Suprapubic skin (tissue), 4 donors: ENCODE measurements around the gene ZBTB22. TPM values are rescaled to one million over a fixed set of nuclear protein-coding genes. Genes with fewer than 3 reads are reported as not detected.

ENCODE experiments used
- DNase-seq, 2 donors: peaks; one replicate each; pipeline ENCODE4 v3.0.0-alpha.2; 2019; ENCODE audit warnings: low spot score in 2 of 2
- H3K27ac ChIP-seq: fragments of 200-600 bp; sonication (generic); one replicate; pipeline ENCODE4 v1.5.1; 2019
- H3K27me3 ChIP-seq: fragments of 200-600 bp; sonication (generic); one replicate; pipeline ENCODE4 v1.5.1; 2019
- H3K36me3 ChIP-seq: fragments of 200-600 bp; sonication (generic); one replicate; pipeline ENCODE4 v1.5.1; 2019
- H3K4me1 ChIP-seq: fragments of 200-600 bp; sonication (generic); one replicate; pipeline ENCODE4 v1.5.1; 2019
- H3K4me3 ChIP-seq: fragments of 200-600 bp; sonication (generic); one replicate; pipeline ENCODE4 v1.5.1; 2019; ENCODE audit warnings: mild to moderate bottlenecking
- H3K9me3 ChIP-seq: fragments of 200-600 bp; sonication (generic); one replicate; pipeline ENCODE4 v1.5.1; 2019
- CTCF ChIP-seq, 2 donors: fragments of 200-600 bp in 1 of 2; fragments of 450-650 bp in 1 of 2; sonication (generic) in 1 of 2; IDR thresholded peaks; one replicate each; pipeline ENCODE4 v1.5.1; 2016 to 2019; ENCODE audit warnings: antibody characterized with exemption in 2 of 2, mild to moderate bottlenecking in 1 of 2, moderate library complexity in 1 of 2
- EP300 ChIP-seq: sonication (generic); formaldehyde crosslinking; IDR thresholded peaks from one replicate; pipeline ENCODE4 v1.6.1; 2017; ENCODE audit warnings: antibody characterized with exemption
- POLR2A ChIP-seq, 2 donors: fragments of 450-650 bp; IDR thresholded peaks; one replicate each; pipeline ENCODE4 v1.6.1; 2017; ENCODE audit warnings: antibody characterized with exemption in 2 of 2, mild to moderate bottlenecking in 2 of 2, moderate library complexity in 2 of 2
- POLR2AphosphoS5 ChIP-seq, 3 donors: sonication (generic); formaldehyde crosslinking; IDR thresholded peaks; one replicate each; pipeline ENCODE4 v1.6.1; 2017; ENCODE audit warnings: antibody characterized with exemption in 3 of 3
- WGBS: methylation state at CpG from one replicate; pipeline ENCODE4 v1.1.5; 2018; 5-methylcytosine and 5-hydroxymethylcytosine counted together
- total RNA-seq, 4 donors: library from RNA; depleted of rRNA; stranded (reverse); fragments of >200 nt; gene quantifications; one replicate each; pipeline ENCODE4 v1.1.0, GENCODE V29; 2016

The ZBTB22 gene
- total RNA-seq, 4 donors from 2014 or later: 32.1 to 36.8 (median 33.4) TPM

DNA sequence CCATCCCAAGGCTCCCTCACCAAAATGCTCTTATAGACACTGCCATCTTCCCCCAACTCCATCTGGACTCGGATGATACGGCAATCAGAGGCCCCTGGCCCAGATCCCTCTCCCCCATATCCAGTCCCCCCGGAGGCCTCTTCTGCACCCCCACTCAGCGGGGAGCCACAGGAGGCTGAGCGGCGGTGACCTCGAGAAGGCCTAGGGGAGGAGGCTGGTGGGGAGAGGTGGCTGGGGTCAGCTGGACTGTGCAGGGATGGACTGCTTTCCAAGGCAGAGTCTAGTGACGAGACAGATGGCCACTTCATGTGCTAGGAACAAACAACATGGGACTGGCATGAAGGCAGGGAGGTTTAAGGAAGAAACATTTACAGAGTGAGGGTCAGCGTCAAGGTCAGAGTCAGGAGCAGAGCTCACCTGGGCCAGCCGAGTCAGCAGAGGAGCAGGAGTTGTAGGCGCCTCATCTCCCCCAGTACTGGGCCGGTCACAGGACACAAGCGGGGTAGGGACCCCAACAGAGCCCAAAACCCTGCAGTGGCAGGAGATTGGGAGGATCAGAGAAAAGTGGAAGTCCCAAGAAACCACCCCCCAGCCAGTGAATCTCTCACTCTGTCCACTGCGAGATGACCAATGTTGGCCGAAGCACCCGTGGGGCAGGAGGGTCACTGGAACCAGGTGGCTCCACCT is 24.4 kb downstream of the ZBTB22 start:
- Histone ChIP-seq H3K9me3 (no peaks in the 10 kb centered on the region), H3K27ac (no peak overlapping the region), H3K27me3 (no peaks in the 10 kb centered on the region), H3K36me3 (peaks cover 53% of the 10 kb centered on the region), H3K4me3 (no peak overlapping the region), H3K4me1 (peaks cover 39% of the 10 kb centered on the region)
- TF ChIP-seq POLR2A (IDR thresholded peaks at IDR 0.05): no peak
- TF ChIP-seq CTCF (IDR thresholded peaks at IDR 0.05): no peak
- no peak for TF ChIP-seq POLR2AphosphoS5 (IDR thresholded peaks at IDR 0.05)
- TF ChIP-seq EP300: no peak
- 84% methylated on average over 16 of the region's 16 CpGs for WGBS
- DNase-seq: no peak

- H3K4me3 ChIP-seq: peak overlapping the region; percentile 86
- TF ChIP-seq POLR2AphosphoS5 (IDR thresholded peaks at IDR 0.05) (no peak), CTCF (IDR thresholded peaks at IDR 0.05) (no peak), POLR2A (IDR thresholded peaks at IDR 0.05) (no peak), EP300 (no peak)
- DNase-seq: no peak
- no peaks in the 10 kb centered on the region for H3K27me3 ChIP-seq
- 73% methylated on average over 7 of the region's 7 CpGs for WGBS
- no peak overlapping the region for H3K27ac ChIP-seq
- no peaks in the 10 kb centered on the region for H3K9me3 ChIP-seq
- H3K36me3 ChIP-seq: peaks cover 64% of the 10 kb centered on the region
- peaks cover 25% of the 10 kb centered on the region for H3K4me1 ChIP-seq
These were observed 27.1 kb downstream of the ZBTB22 start for GRCh38 chr6:33290459-33290858.

GRCh38 chr6:33289784-33290315 is 27.7 kb downstream of the ZBTB22 start:
- TF ChIP-seq CTCF (IDR thresholded peaks at IDR 0.05) (no peak), POLR2AphosphoS5 (IDR thresholded peaks at IDR 0.05) (no peak)
- H3K9me3 ChIP-seq: no peaks in the 10 kb centered on the region
- peaks cover 25% of the 10 kb centered on the region for H3K4me1 ChIP-seq
- peak overlapping the region; percentile 86 for H3K4me3 ChIP-seq
- H3K36me3 ChIP-seq: peaks cover 64% of the 10 kb centered on the region
- WGBS: 5% methylated on average over 14 of the region's 14 CpGs
- H3K27ac ChIP-seq: peak overlapping the region; percentile 77
- H3K27me3 ChIP-seq: no peaks in the 10 kb centered on the region
- DNase-seq: no peak

GRCh38 chr6:33288921-33289783 is 28.4 kb downstream of the ZBTB22 start, which contains the start of the genes PFDN6 and WDR46:
Gene PFDN6 (plus strand): TSS chr6:33289601. CDS start chr6:33289857, 256 bp downstream.
Gene WDR46 (minus strand): TSS chr6:33289239. CDS start chr6:33289170, 69 bp downstream.
- TF ChIP-seq POLR2A (IDR thresholded peaks at IDR 0.05) (no peak), CTCF (IDR thresholded peaks at IDR 0.05) (no peak), POLR2AphosphoS5 (IDR thresholded peaks at IDR 0.05) (peak in 2 of 3 donors; percentile 23 to 60)
- Histone ChIP-seq H3K27me3 (no peaks in the 10 kb centered on the region), H3K36me3 (peaks cover 59% of the 10 kb centered on the region), H3K4me3 (peak within 1 kb of the TSS; percentile 86), H3K4me1 (peaks cover 25% of the 10 kb centered on the region), H3K9me3 (no peaks in the 10 kb centered on the region), H3K27ac (peak within 1 kb of the TSS; percentile 77)
- WGBS: under 1% methylated on average over 43 of the region's 43 CpGs
- DNase-seq: peak; percentile 87 to 90
